GM12874 (cell line): ENCODE measurements around the gene GRM5.

Experiments
- TF ChIP-seq, protein P1 (sequence below): IDR thresholded peaks from 2 replicates; pipeline ENCODE4 v1.5.1; 2011; ENCODE audit warnings: low read depth, mild to moderate bottlenecking, control low read depth, low read length, moderate library complexity; ENCODE audit not compliant: insufficient read depth

The GRM5 gene

DNA sequence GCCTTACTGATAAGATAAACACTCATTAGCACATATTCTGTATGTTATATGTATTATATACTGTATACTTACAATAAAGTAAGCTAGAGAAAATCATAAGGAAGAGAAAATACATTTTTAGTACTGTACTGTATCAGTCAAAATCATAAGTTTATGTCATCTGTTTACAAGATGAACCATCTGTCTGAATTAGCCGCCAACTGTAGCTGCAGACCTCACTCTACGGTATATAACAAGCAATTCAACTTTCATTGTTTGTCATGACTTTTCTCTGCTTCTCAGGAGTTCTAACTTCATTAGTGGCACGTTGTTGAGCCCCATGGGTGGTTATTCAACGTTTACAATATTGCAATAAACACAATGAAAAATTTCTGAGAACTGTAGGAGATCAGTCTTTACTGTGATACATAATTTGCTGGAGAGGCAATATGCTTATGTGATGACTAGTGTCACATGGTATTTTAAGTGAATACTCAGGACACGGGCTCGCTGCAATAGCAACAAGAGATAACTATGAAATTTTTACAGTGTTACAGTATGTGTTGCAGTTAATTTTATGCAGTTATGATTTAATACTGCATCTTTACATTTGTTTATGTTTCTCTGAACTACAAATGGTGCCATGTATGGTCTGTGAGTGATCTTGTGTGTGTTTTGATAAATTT is 596.1 kb downstream of the GRM5 start:
- TF ChIP-seq, protein P1, sequence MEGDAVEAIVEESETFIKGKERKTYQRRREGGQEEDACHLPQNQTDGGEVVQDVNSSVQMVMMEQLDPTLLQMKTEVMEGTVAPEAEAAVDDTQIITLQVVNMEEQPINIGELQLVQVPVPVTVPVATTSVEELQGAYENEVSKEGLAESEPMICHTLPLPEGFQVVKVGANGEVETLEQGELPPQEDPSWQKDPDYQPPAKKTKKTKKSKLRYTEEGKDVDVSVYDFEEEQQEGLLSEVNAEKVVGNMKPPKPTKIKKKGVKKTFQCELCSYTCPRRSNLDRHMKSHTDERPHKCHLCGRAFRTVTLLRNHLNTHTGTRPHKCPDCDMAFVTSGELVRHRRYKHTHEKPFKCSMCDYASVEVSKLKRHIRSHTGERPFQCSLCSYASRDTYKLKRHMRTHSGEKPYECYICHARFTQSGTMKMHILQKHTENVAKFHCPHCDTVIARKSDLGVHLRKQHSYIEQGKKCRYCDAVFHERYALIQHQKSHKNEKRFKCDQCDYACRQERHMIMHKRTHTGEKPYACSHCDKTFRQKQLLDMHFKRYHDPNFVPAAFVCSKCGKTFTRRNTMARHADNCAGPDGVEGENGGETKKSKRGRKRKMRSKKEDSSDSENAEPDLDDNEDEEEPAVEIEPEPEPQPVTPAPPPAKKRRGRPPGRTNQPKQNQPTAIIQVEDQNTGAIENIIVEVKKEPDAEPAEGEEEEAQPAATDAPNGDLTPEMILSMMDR, result no peak

DNA sequence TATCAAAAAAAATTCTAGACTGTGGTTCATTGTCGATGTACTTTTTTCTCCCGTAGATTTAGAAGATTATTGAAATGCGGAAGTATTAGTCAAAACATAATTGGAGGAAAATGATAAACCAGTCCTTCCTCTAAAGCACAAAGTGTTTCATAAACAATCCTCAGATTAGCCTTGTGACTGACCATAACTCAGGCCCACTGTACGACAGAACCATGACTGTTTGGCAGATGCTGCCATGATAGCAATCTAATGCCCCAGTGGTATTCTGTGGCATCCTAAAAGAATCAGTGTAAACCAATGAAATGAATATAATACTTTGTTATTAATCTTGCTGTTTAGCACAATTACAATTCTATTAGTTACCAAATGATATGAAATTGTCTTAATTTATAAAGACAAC is 601.3 kb downstream of the GRM5 start:
- TF ChIP-seq, protein P1, result no peak

DNA sequence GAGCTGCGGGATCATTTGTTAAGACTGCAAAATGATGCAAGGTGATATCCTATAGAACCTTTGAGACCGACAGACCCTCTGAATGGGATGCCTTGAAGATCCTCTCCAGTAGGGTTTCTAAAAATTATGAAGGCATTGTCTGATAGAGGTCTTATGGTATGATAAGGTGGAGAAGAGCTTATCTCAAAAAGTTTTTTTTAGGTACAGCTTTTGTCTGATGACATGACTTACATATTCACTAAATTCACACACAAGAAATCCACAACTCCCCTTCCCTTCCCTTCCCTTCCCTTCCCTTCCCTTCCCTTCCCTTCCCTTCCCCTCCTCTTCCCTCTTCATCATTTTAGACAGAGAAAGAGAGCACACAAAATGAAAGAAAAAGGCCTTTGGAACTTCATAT is 609.8 kb downstream of the GRM5 start:
- TF ChIP-seq, protein P1, result no peak

DNA sequence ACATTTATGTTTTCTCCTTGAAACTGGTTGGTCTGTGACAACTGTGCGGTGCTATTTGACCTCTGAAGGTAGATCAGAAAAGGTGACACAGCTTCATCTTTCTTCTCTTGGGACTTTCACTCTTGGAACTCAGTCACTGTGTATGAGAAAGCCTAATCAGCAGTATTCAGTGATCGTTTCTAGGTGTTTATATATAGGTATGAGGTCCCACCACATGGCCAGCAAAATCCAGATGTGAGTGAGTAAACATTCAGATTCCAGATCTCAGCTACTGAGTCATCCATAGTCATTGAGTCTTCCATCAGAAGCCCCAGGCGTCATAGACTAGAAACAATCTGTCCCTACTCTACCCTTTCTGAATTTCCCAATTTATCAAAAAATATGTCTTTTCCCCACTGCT is 610.9 kb downstream of the GRM5 start:
- TF ChIP-seq, protein P1, result no peak
